ENCODE data around the gene AGFG2. TPM values are rescaled to one million over a fixed set of nuclear protein-coding genes. Genes with fewer than 3 reads are reported as not detected.
"Not testable (repeated sequence)": the region's sequence is repeated elsewhere in the genome, so short reads cannot be mapped to it uniquely, and the experiment has no call there.

Gene AGFG2
- total RNA-seq, 1 experiment from 2014 or later = 11.2 TPM

DNA sequence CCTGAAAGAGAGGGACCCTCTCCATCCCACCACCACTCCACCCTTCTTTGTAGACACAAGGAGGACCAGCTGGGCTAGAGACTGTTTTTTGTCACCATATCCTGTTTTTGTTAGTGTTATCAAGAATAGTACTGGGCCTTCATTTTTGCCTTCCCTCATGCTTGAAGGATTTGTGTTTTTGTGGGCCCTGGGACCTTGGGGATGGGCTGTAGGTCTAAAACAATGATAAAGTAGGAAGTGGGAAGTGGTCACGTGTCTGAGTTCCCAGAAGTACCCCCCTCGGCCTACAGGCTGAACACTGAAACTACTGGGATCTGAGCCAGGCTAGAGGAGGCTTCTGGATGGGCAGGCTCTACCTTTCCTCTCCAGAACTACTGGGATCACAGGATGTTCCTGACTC lies 8.9 kb downstream of the AGFG2 start:
- WGBS (ENCODE audit: extremely low coverage, insufficient read length, low lambda C conversion rate) = no CpG with 5 or more reads among the region's 2 CpGs
- H2AK5ac ChIP-seq (ENCODE audit: insufficient read length, low read length) = no peak overlapping the region
- H3K4me1 ChIP-seq (ENCODE audit: insufficient read depth, low read length) = peaks cover 16% of the 10 kb centered on the region

DNA sequence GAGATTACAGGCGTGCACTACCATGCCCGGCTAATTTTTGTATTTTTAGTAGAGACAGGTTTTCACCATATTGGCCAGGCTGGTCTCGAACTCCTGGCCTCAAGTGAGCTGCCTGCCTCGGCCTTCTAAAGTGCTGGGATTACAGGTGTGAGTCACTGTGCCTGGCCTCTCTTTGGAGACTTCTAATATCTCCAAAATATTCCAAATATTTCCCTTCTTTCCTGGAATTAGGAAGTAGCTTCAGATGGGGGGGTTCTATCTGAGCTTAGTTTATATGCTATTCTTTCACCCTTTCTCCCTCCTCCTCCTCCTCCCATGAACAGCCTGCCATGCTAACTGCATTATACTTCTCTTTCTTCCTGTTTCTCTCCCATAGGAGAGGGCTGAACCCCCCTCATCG lies 9.4 kb downstream of the AGFG2 start:
- not testable (repeated sequence) for H3K4ac ChIP-seq (ENCODE audit: low read depth, low read length); H3K14ac ChIP-seq (ENCODE audit: insufficient read depth, low read length); H4K20me1 ChIP-seq (ENCODE audit: control insufficient read depth, insufficient read depth, insufficient read length); H3K9ac ChIP-seq (ENCODE audit: extremely low read depth, insufficient read length, low read length); H3K9me3 ChIP-seq (ENCODE audit: control insufficient read depth, low read depth, low read length); H3T11ph ChIP-seq (ENCODE audit: low read length); H2BK5ac ChIP-seq (ENCODE audit: insufficient read length, low read length); H3K27ac ChIP-seq (ENCODE audit: insufficient read length, low read depth, low read length); H3K27me3 ChIP-seq (ENCODE audit: insufficient read depth, low read length); H4K8ac ChIP-seq (replicated peaks; ENCODE audit: insufficient read length, low read depth, low read length); H3K56ac ChIP-seq (ENCODE audit: insufficient read length, low read depth, low read length); H3K4me3 Mint-ChIP-seq; H4K91ac ChIP-seq (ENCODE audit: insufficient read length, low read depth, low read length); H2BK120ac ChIP-seq (ENCODE audit: low read depth, low read length, poor library complexity, severe bottlenecking); H3K9me3 Mint-ChIP-seq; H3K18ac ChIP-seq (ENCODE audit: insufficient read length, low read depth, low read length); H3K79me1 ChIP-seq (ENCODE audit: insufficient read depth, low read depth, low read length, poor library complexity, severe bottlenecking); H3K79me2 ChIP-seq (ENCODE audit: insufficient read depth, low read length); DNase-seq; H3K23me2 ChIP-seq (ENCODE audit: insufficient read length, low read depth, low read length, poor library complexity, severe bottlenecking); H2BK20ac ChIP-seq (ENCODE audit: low read depth, low read length, poor library complexity, severe bottlenecking); H3K27ac Mint-ChIP-seq; H4K5ac ChIP-seq (ENCODE audit: insufficient read length, low read depth, low read length); H3K23ac ChIP-seq (ENCODE audit: insufficient read length, low read depth, low read length); H3K4me2 ChIP-seq (ENCODE audit: insufficient read depth, insufficient read length, low read length); H2BK12ac ChIP-seq (ENCODE audit: insufficient read length, low read depth, low read length); H3K27me3 Mint-ChIP-seq (ENCODE audit: low read depth); H2AFZ ChIP-seq (ENCODE audit: low read length); H2AK5ac ChIP-seq (ENCODE audit: insufficient read length, low read length); H2BK15ac ChIP-seq (ENCODE audit: low read depth, low read length)
- peaks cover 44 to 45% of the 10 kb centered on the region in 2 experiments for H3K4me1 Mint-ChIP-seq
- no CpG with 5 or more reads among the region's 5 CpGs for WGBS (ENCODE audit: extremely low coverage, insufficient read length, low lambda C conversion rate)
- peaks cover 2 to 17% (median 12%) of the 10 kb centered on the region in 3 experiments for H3K36me3 Mint-ChIP-seq (ENCODE audit: insufficient read depth in 1 of 3, low read depth in 3 of 3)
- H3K4me1 ChIP-seq (ENCODE audit: insufficient read depth, low read length) = peaks cover 16% of the 10 kb centered on the region

More for the DNA sequence above, 8.9 kb downstream of the AGFG2 start:
- Histone ChIP-seq H3K79me1 (ENCODE audit: insufficient read depth, low read depth, low read length, poor library complexity, severe bottlenecking) (no peaks in the 10 kb centered on the region), H2BK15ac (ENCODE audit: low read depth, low read length) (no peak overlapping the region), H2BK5ac (ENCODE audit: insufficient read length, low read length) (no peak overlapping the region), H4K5ac (ENCODE audit: insufficient read length, low read depth, low read length) (no peak overlapping the region), H3T11ph (ENCODE audit: low read length) (no peak overlapping the region), H2BK20ac (ENCODE audit: low read depth, low read length, poor library complexity, severe bottlenecking) (no peak overlapping the region), H3K18ac (ENCODE audit: insufficient read length, low read depth, low read length) (no peak overlapping the region), H3K4me2 (ENCODE audit: insufficient read depth, insufficient read length, low read length) (no peak overlapping the region), H4K91ac (ENCODE audit: insufficient read length, low read depth, low read length) (no peak overlapping the region), H3K27me3 (ENCODE audit: insufficient read depth, low read length) (no peaks in the 10 kb centered on the region), H4K8ac (replicated peaks; ENCODE audit: insufficient read length, low read depth, low read length) (no peak overlapping the region), H3K23ac (ENCODE audit: insufficient read length, low read depth, low read length) (no peak overlapping the region), H4K20me1 (ENCODE audit: control insufficient read depth, insufficient read depth, insufficient read length) (no peaks in the 10 kb centered on the region), H2BK12ac (ENCODE audit: insufficient read length, low read depth, low read length) (peak overlapping the region; percentile 35), H2AFZ (ENCODE audit: low read length) (no peak overlapping the region), H3K14ac (ENCODE audit: insufficient read depth, low read length) (no peak overlapping the region), H3K23me2 (ENCODE audit: insufficient read length, low read depth, low read length, poor library complexity, severe bottlenecking) (no peaks in the 10 kb centered on the region), H3K79me2 (ENCODE audit: insufficient read depth, low read length) (no peaks in the 10 kb centered on the region), H3K56ac (ENCODE audit: insufficient read length, low read depth, low read length) (no peak overlapping the region), H3K9ac (ENCODE audit: extremely low read depth, insufficient read length, low read length) (no peak overlapping the region), H3K4ac (ENCODE audit: low read depth, low read length) (no peak overlapping the region), H3K27ac (ENCODE audit: insufficient read length, low read depth, low read length) (no peak overlapping the region), H2BK120ac (ENCODE audit: low read depth, low read length, poor library complexity, severe bottlenecking) (no peak overlapping the region), H3K9me3 (ENCODE audit: control insufficient read depth, low read depth, low read length) (no peaks in the 10 kb centered on the region)
- DNase-seq = no peak
- Mint-ChIP-seq H3K36me3 (ENCODE audit: insufficient read depth in 1 of 3, low read depth in 3 of 3) (peaks cover 2 to 13% (median 12%) of the 10 kb centered on the region in 3 experiments), H3K9me3 (no peaks in the 10 kb centered on the region), H3K4me3 (no peak overlapping the region), H3K27me3 (ENCODE audit: low read depth) (no peaks in the 10 kb centered on the region), H3K27ac (peak overlapping the region in 2 of 3 experiments; percentile 16 to 41; a peak in 2 of 7 replicates), H3K4me1 (peaks cover 49 to 50% of the 10 kb centered on the region in 2 experiments)
- TF ChIP-seq, protein P1, sequence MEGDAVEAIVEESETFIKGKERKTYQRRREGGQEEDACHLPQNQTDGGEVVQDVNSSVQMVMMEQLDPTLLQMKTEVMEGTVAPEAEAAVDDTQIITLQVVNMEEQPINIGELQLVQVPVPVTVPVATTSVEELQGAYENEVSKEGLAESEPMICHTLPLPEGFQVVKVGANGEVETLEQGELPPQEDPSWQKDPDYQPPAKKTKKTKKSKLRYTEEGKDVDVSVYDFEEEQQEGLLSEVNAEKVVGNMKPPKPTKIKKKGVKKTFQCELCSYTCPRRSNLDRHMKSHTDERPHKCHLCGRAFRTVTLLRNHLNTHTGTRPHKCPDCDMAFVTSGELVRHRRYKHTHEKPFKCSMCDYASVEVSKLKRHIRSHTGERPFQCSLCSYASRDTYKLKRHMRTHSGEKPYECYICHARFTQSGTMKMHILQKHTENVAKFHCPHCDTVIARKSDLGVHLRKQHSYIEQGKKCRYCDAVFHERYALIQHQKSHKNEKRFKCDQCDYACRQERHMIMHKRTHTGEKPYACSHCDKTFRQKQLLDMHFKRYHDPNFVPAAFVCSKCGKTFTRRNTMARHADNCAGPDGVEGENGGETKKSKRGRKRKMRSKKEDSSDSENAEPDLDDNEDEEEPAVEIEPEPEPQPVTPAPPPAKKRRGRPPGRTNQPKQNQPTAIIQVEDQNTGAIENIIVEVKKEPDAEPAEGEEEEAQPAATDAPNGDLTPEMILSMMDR (conservative IDR thresholded peaks at IDR 0.05) = no peak
